SU-DHL-6 (cell line): ENCODE measurements around the gene GPATCH4.

Experiments
- CTCF ChIP-seq: fragments of 200-600 bp; sonication (generic); IDR thresholded peaks from one replicate; pipeline ENCODE4 v1.5.1; 2017; ENCODE audit warnings: antibody characterized with exemption, mild to moderate bottlenecking, low read length, moderate library complexity; ENCODE audit not compliant: insufficient read depth, poor library complexity, severe bottlenecking
- EZH2phosphoT487 ChIP-seq: fragments of 200-600 bp; sonication (generic), shearing (Covaris generic); conservative IDR thresholded peaks from 2 replicates; pipeline ENCODE4 v1.6.1; 2018; ENCODE audit warnings: mild to moderate bottlenecking, antibody characterized with exemption, low read length, moderate library complexity, mixed read lengths

DNA sequence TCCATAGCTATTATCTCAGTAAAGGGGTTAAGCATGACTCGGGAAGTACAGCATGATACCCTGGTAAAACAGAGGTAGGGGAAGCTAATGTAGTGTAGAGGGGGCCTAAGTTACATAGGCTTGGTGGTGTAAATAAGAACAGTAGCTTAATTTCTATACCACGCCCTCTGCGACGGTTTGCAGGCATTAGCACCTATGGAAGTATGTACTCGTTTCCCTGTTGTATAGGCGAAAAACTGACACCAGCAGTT, 10.2 kb downstream of the GPATCH4 start:
- TF ChIP-seq CTCF: no peak
- TF ChIP-seq EZH2phosphoT487: no peak
